HepG2 (cell line): Measurements from ENCODE around the gene CCL17.

Experiments used
- CTCF ChIP-seq: sonication (generic); formaldehyde crosslinking; IDR thresholded peaks from 2 replicates; pipeline ENCODE4 v1.5.0; 2020; ENCODE audit warnings: mild to moderate bottlenecking, missing genetic modification reagents, moderate library complexity
- ESRRA ChIP-seq: sonication (generic); formaldehyde crosslinking; IDR thresholded peaks from 2 replicates; pipeline ENCODE4 v1.5.1; 2020; ENCODE audit warnings: mild to moderate bottlenecking, low read depth, missing genetic modification reagents

- TF ChIP-seq CTCF (CRISPR knock-in tag): no peak
- no peak for TF ChIP-seq ESRRA
Observed at GRCh38 chr16:57360321-57360935, 44.1 kb upstream of the CCL17 start.
